ENCODE data around the gene IQCE.
A peak's percentile ranks its signal among the peaks of the same experiment; 100 is the strongest.

IQCE gene

DNA sequence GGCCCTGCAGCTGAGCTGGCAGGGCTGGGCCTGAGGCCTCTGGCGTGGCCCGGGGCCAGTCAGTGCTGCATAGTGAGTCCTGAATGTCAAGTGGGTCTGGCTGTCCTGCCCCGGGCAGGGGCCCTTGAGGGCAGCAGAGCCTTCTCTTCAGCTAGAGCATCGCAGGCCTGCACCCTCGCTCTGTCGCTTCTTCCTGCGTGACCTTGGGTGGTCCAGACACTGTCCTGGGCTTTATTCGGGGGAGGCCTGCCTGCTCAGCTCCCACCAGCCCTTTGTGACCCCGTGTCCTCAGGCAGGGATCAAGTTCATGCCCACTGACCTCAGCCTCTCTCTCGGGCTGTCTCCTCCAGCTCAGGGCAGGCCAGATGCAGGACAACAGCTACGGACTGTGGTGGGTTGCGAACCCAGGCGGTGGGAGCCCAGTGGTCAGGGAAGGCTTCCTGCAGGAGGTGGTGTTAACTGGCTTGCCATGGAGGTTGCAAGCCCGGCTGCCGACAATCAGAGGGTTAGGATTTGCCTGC, 76.4 kb downstream of the IQCE start:
- no peak for DNase-seq

- no peak for DNase-seq
Measured at GRCh38 chr7:2635810-2636701, 77.3 kb downstream of the IQCE start.

GRCh38 chr7:2637066-2637471, 78.3 kb downstream of the IQCE start:
- DNase-seq: no peak

DNA sequence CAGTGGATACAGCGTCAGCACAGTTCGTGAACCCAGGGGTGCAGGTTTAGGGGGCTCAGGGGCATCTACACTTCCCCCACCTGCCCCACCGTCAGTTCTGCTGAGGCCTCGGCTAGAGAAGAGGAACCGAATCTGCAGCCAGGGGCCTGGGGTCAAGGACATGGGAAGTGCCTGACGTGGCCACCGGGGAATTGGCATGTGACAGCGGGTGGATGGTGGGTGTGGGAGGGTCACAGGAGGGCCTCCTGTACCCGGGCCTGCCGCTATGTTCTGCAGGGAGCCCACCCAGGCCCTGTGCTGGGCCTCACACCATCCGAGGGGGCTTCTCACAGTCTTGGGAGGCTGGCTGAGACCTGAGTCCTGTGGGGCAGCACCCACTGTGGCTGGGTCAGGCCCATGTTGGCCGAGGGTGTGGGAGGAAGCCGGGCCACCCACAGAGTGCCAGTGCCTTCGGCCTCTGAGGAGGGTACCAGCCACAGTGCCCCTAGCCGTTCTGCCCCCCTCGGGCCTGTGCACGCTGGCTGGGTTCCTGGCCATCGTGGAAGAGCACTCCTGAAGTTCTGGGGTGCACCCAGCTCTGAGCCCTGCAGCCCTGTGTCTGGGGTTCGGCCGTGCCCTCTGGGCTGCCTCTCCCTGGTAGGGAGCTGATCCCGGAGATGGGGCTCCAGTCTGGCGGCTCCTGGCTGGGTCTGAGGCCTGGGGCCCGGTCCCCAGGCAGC, 78.9 kb downstream of the IQCE start:
- DNase-seq: no peak

DNA sequence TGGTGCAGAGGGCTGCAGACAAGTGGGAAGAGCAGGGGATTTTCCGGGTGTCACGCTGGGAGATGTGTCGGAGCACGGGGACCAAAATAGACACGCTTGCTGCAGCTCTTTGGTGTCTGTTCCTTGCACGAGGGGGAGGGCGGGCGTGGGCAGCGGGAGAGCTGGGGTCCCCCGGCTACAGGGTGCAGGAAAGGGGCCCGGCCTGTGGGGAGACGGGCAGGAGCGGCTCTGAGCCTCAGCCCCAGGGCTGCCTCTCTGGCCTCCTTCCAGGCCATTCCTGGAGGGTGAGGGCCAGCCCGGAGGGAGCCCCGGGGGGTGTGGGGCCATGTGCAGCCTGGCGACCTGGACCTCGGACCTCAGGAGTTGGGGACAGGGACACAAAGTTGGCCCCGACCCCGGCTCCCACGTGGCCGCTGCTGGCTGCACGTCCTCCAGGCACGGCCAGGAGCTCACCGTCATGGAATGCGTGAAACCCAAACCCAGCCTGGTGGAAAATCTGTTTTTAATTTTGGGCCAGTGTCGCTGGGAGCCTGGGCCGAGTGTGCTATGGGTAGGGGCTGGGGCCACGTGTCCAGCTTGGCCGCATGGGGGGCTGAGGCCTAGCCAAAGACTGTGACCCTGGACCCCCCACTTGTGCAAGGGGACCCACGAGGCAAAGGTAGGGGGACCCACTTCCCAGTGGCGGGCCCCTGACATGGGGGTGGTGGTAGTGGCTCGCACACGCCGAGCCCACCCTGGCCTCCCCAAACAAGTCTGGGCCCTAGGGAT, 79.6 kb downstream of the IQCE start:
- no peak for DNase-seq

DNA sequence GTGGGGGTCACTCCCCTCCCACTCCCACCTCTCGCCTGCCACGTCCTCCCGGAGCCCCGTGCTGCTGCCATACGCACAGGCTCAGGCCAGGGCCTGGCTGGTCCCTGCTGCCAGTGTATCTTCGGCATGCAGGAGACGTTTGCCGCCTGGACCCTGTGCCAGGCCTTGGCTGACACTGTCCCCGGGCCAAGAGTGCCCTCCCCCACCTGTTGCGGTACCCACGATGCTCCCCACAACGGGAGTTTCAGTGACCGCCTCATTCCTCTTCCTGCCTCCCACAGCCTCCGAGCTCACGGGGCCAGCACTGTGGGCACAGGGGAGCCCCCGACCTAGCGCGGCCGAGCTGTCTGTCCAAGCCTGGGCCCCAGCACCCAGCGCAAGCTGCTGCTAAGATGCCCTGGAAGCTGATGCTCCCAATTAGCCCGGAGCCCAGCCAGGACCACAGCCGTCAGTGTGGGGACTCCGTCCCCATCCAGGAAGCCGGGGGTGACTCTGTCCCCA, 80.5 kb downstream of the IQCE start:
- DNase-seq: no peak

GRCh38 chr7:2639695-2640481, 81.1 kb downstream of the IQCE start:
- no peak for DNase-seq

- DNase-seq: no peak
Measured at GRCh38 chr7:2640482-2640830, 81.7 kb downstream of the IQCE start.

- no peak for DNase-seq
Measured at GRCh38 chr7:2640846-2641316, 82.1 kb downstream of the IQCE start.

DNA sequence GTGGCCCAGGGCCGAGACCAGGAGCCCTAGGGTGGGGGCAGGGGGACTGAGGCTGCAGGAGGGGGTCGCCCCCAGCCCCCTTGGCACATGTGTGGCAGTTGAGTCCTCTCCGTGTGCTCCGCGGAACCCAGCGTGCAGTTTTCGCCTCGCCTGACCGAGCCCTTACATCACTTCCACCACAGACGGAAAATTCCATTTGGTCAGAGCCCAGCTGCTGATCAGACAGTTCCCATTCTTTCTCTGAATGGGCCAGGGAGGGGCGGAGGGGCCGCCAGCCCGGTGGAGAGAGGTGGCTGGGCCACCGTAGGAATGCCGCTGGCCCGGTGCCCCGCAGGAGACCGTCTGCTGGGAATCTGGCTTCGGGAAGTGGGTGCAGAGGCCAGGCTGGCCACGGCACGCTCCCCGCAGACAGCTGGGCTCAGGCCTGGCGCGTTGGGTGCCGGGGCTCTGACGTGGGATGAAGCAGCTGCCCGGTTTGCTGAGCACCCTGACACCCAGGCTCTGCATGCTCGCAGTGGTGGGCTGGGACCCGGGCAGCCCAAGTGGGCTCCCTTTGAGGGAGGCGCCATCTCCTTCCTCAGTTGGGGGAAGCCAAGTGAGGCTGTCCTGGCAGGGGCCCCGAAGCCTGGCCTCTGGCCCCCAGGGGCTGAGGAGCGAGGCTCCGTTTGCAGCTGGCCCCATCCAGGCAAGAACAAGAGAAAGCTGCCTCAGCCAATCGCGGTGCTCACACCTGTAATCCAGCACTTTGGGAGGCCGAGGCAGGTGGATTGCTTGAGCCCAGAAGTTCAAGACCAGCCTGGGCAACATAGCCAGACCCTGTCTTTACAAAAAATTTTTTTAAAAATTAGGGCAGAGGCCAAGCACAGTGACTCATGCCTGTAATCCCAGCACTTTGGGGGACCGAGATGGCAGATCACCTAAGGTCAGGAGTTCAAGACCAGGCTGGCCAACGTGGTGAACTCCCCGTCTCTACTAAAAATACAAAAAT, 82.9 kb downstream of the IQCE start:
- DNase-seq: no peak

DNA sequence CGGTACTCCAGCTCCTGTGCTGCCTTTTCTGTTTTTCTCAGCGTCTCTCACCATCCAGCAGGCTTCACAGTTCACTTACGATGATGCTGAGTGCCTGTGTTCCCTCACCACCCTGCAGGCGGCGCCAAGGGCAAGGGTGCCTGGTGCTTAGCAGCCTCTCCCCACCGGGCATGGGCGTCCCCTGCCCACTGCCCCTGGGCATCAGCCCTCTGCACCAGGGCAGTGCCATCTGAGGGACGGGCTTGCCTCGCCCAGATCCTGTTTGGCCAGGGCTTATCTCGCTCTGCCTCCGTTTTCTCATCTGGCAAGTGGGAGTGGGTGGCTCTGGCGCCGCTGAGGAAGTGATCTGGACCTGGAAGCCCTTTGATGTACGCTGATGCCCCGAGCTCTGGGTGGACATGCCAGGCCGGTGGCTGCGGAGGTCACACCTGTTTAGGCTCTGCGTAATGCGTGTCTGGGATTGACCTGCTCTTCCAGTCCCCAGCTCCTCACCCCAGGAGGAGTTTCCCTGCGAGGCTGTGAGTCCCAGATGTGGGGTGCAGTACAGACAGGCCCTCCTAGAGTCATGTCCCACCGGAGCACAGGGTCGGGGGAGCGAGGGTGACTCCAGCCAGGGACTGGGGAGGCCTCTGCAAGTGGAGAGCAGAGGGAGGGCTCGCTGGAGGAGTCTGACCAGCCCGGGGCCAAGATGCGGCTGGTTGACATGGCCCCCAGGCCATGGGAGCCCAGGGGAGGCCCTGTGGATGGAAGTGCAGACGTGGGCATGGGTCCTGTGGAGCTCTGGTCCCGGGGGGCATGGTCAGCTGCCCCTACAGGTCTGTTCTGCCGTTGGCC, 84.8 kb downstream of the IQCE start:
- no peak for DNase-seq

DNA sequence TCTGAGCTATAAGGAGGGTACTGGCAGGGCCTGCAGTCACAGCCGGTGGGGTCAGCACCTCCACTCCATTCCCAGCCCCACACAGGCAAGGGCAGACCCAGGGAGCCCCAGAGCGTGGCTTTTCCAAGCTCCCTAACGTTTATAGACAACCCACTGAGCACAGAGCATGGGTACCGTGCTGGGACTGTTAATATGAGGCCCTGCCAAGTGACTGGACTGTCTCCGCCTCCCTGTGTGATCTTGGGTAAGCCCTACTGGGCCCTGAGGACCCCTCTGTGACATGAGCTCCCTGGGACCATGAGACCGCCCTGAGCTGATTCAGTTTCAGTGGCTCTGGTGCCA, 85.4 kb downstream of the IQCE start:
- DNase-seq: no peak

GRCh38 chr7:2644562-2645273, 85.9 kb downstream of the IQCE start:
- DNase-seq: no peak

DNA sequence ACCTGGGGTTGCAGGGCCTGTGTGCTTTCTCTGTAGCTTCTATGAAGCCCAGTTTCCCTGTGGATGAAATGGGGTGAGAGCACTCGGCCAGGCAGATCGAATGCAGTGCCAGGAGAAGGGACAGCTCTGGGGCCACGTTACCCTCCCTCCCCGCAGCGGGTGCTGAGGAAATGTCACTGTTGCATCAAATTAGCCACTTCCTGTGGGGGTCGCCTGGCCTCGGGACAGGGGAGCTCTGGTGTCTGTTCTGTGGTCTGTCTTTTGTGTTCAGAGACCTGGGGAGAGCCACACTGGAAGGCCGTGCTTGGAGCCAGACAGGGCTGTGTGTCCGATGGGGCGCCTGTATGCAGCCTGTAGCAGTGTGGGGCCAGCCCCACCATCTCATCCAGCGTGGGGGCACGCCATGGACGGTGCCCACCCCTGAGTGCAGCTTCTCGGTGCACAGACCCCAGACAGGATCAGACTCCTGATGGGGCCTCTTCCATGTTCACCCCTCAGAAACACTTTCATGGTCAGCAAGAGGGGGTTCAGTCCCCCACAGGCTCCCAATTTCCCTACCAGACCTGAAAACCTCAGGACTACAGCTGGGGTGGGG, 86.6 kb downstream of the IQCE start:
- peak in 1 of 5 donors; percentile 65 for DNase-seq

DNA sequence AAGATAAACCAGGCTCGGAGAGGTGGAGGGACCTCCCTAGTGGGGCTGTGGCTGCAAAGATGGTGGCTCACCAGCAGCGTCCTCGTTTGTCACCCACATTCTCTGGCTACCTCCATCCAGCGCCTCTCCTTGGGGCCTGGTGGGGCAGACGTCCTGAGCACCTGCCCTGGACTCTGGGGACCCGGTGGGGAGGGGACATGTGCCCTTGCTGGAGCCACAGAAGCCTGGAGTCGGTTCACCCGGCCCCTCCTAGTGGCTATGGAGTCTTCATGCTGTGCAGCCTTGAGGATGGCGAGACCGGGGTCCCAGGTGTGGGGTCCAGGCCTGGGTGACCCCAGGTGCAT, 87.5 kb downstream of the IQCE start:
- no peak for DNase-seq

GRCh38 chr7:2646680-2647571, 88.1 kb downstream of the IQCE start:
- DNase-seq: no peak

DNA sequence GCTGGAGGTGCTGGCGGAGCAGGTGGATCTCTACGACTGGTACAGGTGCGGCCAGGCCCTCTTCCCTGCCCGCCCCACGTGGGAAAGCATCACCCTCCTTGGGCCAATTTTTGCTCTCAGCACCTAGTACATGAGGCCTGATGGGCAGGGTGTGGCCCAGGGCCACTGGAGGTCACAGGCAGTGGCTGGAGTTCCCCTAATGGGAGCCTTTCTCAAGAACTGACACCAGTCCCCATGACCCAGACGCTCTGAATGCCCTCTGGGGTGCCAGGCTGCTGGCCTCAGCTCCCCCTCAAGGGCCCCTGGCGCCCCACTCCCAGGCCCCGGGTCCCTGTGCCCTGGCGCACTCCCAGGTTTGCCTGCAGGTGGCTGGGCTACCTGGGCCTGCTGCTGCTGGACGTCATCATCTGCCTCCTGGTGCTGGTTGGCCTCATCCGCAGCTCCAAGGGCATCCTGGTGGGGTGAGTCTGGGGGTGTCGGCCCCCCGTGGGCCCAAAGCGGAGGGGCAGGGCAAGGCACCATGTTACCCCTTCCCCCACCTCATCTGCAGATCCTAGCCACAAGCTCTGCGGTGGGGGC, 88.9 kb downstream of the IQCE start:
- no peak for DNase-seq

Measured in T-helper 1 cell (primary cell).